ENCODE results near the gene QPCTL. TPM values are rescaled to one million over a fixed set of nuclear protein-coding genes. Genes with fewer than 3 reads are reported as not detected.

The QPCTL gene
- total and polyA plus RNA-seq, 12 donors: 2.8 to 17.2 (median 10.7) TPM

- WGBS, 4 donors: 9 to 24% (median 12%) methylated on average over 9 to 10 of the region's 10 CpGs
- Histone ChIP-seq H3K27ac (peak overlapping the region in 1 of 5 donors; percentile 69), H3K9me3 (replicated peaks in 1 of 3) (no peaks in the 10 kb centered on the region), H3K27me3 (no peaks in the 10 kb centered on the region), H3K4me3 (peak overlapping the region in 3 of 4 donors; percentile 58 to 92 (median 76)), H3K36me3 (replicated peaks in 1 of 2) (no peaks in the 10 kb centered on the region), H3K4me1 (replicated peaks in 1 of 2) (peaks cover 4 to 22% of the 10 kb centered on the region in 2 donors)
- no peak for DNase-seq
- no peak for TF ChIP-seq POLR2A (IDR thresholded peaks at IDR 0.05)
- TF ChIP-seq CTCF (IDR thresholded peaks at IDR 0.05): no peak
- intact Hi-C loops (cut with DNase I): no loop called here
Measured at GRCh38 chr19:45729800-45730290, 37.4 kb downstream of the QPCTL start.

- TF ChIP-seq POLR2A (IDR thresholded peaks at IDR 0.05): peak in 1 of 2 donors; percentile 72
- TF ChIP-seq CTCF (IDR thresholded peaks at IDR 0.05): no peak
- H3K9me3 ChIP-seq (replicated peaks in 1 of 3): no peaks in the 10 kb centered on the region
- H3K27ac ChIP-seq: peak within 1 kb of the TSS in 3 of 5 donors; percentile 44 to 69 (median 50)
- H3K4me3 ChIP-seq: peak within 1 kb of the TSS in 3 of 4 donors; percentile 58 to 92 (median 76)
- intact Hi-C loops (cut with DNase I): no loop called here
- DNase-seq: peak; percentile 95 to 99 (median 98)
- no peaks in the 10 kb centered on the region for H3K36me3 ChIP-seq (replicated peaks in 1 of 2)
- 0 to 1% (median 1%) methylated on average over 31 to 48 of the region's 48 CpGs for WGBS, 4 donors
- peaks cover 4 to 22% of the 10 kb centered on the region in 2 donors for H3K4me1 ChIP-seq (replicated peaks in 1 of 2)
- no peaks in the 10 kb centered on the region for H3K27me3 ChIP-seq
Measured at GRCh38 chr19:45730368-45731288, 38.2 kb downstream of the QPCTL start, which contains the start of gene FBXO46. Gene FBXO46 (minus strand): TSS chr19:45730896. CDS start chr19:45713495, 17,401 bp downstream.

- no peaks in the 10 kb centered on the region for H3K36me3 ChIP-seq (replicated peaks in 1 of 2)
- 86 to 94% (median 91%) methylated on average over 12 to 59 of the region's 59 CpGs for WGBS, 4 donors
- intact Hi-C loops (cut with DNase I): no loop called here
Measured at GRCh38 chr19:45733160-45733810, 40.8 kb downstream of the QPCTL start, which contains the start of gene MEIOSIN. Gene MEIOSIN (plus strand): TSS chr19:45733439. CDS start chr19:45735377, 1,938 bp downstream.

More at GRCh38 chr19:45733160-45733810, 40.8 kb downstream of the QPCTL start, which contains the start of gene MEIOSIN:
- no peaks in the 10 kb centered on the region for H3K9me3 ChIP-seq (replicated peaks in 1 of 3)
- no peak within 1 kb of the TSS for H3K4me3 ChIP-seq
- peaks cover 0 to 13% of the 10 kb centered on the region in 2 donors for H3K4me1 ChIP-seq (replicated peaks in 1 of 2)
- no peaks in the 10 kb centered on the region for H3K27me3 ChIP-seq
- DNase-seq: no peak
- no peak within 1 kb of the TSS for H3K27ac ChIP-seq
- TF ChIP-seq CTCF (IDR thresholded peaks at IDR 0.05) (no peak), POLR2A (IDR thresholded peaks at IDR 0.05) (no peak)

Measured in adrenal gland (tissue), 12 donors.